ENCODE results near the gene BLOC1S3. TPM values are rescaled to one million over a fixed set of nuclear protein-coding genes. Genes with fewer than 3 reads are reported as not detected.

The BLOC1S3 gene
- total RNA-seq, 3 donors from 2014 or later: 9.8 to 12.3 (median 11.6) TPM

DNA sequence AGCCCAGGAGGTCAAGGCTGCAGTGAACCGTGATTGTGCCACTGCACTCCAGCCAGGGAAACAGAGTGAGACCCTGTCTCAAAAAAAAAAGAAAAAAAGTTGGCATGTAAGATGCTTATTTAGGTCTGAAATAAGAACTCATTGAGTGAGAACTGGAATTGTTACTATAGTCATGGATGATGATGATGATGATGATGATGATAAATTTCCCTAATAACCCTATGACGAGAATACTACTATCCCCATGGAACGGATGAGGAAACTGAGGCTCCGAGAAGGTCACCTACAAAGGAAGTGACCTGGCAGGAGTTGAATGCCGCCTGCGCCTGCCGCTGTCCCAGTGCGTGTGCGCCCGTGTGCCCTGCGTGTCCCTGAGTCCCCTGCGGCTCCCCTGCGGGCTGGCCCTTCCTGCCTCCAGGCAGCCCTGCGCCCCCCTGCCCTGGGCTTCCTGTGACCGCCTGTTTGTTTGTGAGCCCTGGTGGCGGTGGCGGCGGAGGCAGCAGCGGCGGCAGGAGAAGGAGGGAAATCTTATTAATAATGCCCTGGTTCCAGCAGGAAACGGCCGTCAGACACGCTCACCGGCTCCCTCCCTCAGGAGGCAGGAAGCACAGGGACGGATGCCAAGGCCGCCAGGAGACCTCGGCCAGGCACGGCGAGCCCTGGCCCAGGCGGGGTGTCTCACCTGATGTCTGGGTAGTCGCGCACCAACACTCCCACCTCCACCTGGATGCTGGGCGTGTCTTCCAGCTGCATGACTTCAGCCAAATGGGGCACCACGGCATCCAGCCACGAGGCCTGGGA lies 37.0 kb downstream of the BLOC1S3 start:
- no peaks in the 10 kb centered on the region for H3K9me3 ChIP-seq
- TF ChIP-seq, protein P1, sequence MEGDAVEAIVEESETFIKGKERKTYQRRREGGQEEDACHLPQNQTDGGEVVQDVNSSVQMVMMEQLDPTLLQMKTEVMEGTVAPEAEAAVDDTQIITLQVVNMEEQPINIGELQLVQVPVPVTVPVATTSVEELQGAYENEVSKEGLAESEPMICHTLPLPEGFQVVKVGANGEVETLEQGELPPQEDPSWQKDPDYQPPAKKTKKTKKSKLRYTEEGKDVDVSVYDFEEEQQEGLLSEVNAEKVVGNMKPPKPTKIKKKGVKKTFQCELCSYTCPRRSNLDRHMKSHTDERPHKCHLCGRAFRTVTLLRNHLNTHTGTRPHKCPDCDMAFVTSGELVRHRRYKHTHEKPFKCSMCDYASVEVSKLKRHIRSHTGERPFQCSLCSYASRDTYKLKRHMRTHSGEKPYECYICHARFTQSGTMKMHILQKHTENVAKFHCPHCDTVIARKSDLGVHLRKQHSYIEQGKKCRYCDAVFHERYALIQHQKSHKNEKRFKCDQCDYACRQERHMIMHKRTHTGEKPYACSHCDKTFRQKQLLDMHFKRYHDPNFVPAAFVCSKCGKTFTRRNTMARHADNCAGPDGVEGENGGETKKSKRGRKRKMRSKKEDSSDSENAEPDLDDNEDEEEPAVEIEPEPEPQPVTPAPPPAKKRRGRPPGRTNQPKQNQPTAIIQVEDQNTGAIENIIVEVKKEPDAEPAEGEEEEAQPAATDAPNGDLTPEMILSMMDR (IDR thresholded peaks at IDR 0.05): no peak
- DNase-seq (no peak), ATAC-seq (peak; percentile 16)
- no peak overlapping the region for H3K4me3 ChIP-seq
- no peaks in the 10 kb centered on the region for H3K36me3 ChIP-seq (ENCODE audit: low read depth)
- intact Hi-C loops (cut with DNase I, micrococcal nuclease): no loop called here
- H3K4me1 ChIP-seq (ENCODE audit: low read depth): no peaks in the 10 kb centered on the region

DNA sequence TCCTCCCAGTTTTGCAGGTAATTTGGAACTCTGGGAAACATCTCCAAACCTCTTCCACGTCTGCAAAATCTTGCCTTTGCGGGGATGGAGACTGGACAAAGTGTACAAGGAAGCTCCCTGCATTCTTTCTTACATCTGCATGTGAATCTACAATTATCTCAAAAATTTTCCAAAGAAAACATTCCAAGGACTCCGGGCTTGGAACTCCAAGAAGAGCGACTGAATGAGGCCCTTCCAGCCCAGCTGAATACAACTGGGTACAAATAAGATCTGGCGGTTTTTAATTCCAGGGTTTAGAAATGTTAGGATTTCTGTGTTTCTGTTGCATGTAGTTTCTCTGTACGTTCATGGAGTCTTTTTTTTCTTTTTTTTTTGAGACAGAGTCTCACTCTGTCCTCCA lies 38.1 kb downstream of the BLOC1S3 start:
- ATAC-seq: no peak
- DNase-seq: no peak
- H3K4me1 ChIP-seq (ENCODE audit: low read depth): no peaks in the 10 kb centered on the region
- H3K4me3 ChIP-seq: no peak overlapping the region
- H3K9me3 ChIP-seq: no peaks in the 10 kb centered on the region
- intact Hi-C loops (cut with DNase I, micrococcal nuclease): no loop called here
- no peaks in the 10 kb centered on the region for H3K36me3 ChIP-seq (ENCODE audit: low read depth)
- TF ChIP-seq, protein P1 (IDR thresholded peaks at IDR 0.05): no peak

DNA sequence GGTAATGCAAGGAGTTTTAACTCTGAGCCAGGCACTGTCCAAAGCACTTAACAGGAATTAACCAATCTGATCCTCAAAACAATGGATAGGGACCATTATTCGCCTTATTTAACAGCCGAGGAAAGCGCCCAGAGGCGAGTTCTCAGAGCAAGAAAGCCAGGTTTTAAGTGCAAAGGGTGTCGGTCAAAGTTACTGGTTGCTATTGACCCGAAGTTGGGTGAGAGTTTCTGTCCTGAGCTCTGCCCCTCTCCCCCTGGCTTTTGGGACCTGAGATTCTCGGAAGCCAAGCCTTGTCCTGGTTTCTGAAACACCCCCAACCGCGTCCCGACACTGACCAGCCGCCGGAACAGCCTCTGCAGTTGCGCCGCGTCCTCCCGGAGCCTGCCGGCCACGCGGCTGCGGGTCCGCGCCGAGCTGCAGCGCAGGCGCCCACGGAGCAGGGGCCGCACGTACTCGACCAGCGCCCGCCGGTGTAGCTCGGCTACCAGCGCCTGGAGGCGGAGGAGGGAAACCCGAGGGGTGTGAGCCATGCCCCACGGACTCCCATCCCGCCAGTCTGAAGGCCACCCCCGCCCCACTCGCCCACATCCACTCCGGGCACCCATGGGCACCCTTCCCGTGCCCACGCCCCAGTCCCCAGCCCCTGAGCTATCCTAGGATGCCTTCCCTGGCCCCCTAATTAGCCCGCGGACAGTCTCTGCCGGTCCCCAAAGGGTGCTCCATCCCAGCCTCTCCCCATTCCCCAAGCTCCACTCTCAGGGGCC lies 38.8 kb downstream of the BLOC1S3 start:
- no peak for DNase-seq

DNA sequence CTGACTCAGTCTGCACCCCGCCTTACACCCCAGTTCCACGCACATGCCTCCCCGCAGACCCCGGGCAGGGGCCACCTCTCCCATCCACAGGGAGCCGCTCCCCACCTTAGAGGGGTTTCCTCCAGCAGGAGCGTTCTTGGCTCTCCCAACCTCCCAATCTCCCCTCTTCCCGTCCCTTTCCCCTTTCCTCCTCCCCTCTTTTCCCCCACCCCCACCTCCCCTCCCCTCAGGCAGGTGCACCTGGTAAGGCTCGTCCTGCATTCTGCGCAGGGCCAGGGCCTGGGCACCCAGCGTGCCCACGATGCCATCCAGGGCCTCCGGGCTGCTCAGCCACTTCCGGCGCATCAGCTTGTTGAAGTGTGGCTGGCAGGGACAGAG lies 39.4 kb downstream of the BLOC1S3 start:
- TF ChIP-seq, protein P1 (IDR thresholded peaks at IDR 0.05): no peak
- Histone ChIP-seq H3K9me3 (no peaks in the 10 kb centered on the region), H3K36me3 (ENCODE audit: low read depth) (no peaks in the 10 kb centered on the region), H3K4me3 (no peak overlapping the region), H3K4me1 (ENCODE audit: low read depth) (no peaks in the 10 kb centered on the region)
- DNase-seq: no peak
- ATAC-seq: no peak
- intact Hi-C loops (cut with DNase I, micrococcal nuclease): no loop called here

More for the DNA sequence above, 38.8 kb downstream of the BLOC1S3 start:
- Histone ChIP-seq H3K36me3 (ENCODE audit: low read depth) (no peaks in the 10 kb centered on the region), H3K9me3 (no peaks in the 10 kb centered on the region), H3K4me1 (ENCODE audit: low read depth) (no peaks in the 10 kb centered on the region), H3K4me3 (no peak overlapping the region)
- intact Hi-C loops (cut with DNase I, micrococcal nuclease): no loop called here
- TF ChIP-seq, protein P1 (IDR thresholded peaks at IDR 0.05): no peak
- no peak for ATAC-seq

DNA sequence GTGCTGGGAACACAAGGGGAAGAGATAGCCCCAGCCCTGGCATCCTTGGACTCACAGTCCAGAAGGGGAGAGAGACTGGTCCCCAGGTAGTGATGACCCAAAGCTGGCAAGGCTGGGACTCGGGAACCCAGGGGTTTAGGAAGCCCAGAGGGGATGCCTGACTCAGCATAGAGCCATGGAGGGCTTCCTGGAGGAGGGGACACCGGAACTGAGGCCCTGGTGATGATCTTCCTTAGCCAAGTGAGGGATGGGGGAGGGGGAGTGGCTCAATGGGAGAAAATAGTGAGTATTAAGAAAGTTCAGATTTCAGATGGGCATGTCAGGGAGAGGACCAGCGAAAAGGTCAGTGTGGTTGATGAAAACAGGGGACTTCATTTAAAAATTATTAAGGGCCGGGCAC lies 39.8 kb downstream of the BLOC1S3 start:
- DNase-seq (no peak), ATAC-seq (no peak)
- H3K4me3 ChIP-seq: no peak overlapping the region
- TF ChIP-seq, protein P1 (IDR thresholded peaks at IDR 0.05): no peak
- no peaks in the 10 kb centered on the region for H3K4me1 ChIP-seq (ENCODE audit: low read depth)
- intact Hi-C loops (cut with DNase I, micrococcal nuclease): no loop called here
- no peaks in the 10 kb centered on the region for H3K9me3 ChIP-seq
- H3K36me3 ChIP-seq (ENCODE audit: low read depth): no peaks in the 10 kb centered on the region

Measured in mucosa of descending colon (tissue), 3 donors.